ENCODE measurements around the gene PLAGL1. TPM values are rescaled to one million over a fixed set of nuclear protein-coding genes. Genes with fewer than 3 reads are reported as not detected.

The PLAGL1 gene
- total RNA-seq, 6 experiments from 2014 or later = 0.74 to 3.2 (median 1.6) TPM

DNA sequence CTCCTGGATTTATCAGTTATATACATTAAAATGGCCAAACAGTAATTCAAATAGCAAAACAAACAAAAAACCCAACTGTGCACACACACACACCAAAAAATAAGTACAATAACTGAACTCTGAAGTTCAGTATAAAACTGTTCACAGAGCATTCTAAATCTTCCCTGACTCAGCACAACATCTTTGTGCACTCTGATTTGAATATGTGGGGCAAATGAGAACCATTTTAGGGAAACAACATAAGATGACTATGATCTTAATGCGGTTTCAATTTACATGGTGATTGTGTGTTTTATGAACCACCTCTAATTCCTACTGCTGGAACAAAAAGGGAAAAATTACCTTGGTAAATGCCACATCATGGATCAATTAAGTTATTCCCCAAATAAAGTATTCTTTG, 41.7 kb downstream of the PLAGL1 start:
- WGBS (ENCODE audit: insufficient coverage, low coverage, low lambda C conversion rate, missing lambda C conversion rate) = 69% methylated on average over 1 of the region's 1 CpG
- TF ChIP-seq POLR2A (IDR thresholded peaks at IDR 0.05) = no peak
- TF ChIP-seq, protein P1, sequence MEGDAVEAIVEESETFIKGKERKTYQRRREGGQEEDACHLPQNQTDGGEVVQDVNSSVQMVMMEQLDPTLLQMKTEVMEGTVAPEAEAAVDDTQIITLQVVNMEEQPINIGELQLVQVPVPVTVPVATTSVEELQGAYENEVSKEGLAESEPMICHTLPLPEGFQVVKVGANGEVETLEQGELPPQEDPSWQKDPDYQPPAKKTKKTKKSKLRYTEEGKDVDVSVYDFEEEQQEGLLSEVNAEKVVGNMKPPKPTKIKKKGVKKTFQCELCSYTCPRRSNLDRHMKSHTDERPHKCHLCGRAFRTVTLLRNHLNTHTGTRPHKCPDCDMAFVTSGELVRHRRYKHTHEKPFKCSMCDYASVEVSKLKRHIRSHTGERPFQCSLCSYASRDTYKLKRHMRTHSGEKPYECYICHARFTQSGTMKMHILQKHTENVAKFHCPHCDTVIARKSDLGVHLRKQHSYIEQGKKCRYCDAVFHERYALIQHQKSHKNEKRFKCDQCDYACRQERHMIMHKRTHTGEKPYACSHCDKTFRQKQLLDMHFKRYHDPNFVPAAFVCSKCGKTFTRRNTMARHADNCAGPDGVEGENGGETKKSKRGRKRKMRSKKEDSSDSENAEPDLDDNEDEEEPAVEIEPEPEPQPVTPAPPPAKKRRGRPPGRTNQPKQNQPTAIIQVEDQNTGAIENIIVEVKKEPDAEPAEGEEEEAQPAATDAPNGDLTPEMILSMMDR (IDR thresholded peaks at IDR 0.05) = no peak
- ATAC-seq (no peak), DNase-seq (no peak)
- no peaks in the 10 kb centered on the region for H3K36me3 ChIP-seq
- H3K4me3 ChIP-seq = no peak overlapping the region
- no peaks in the 10 kb centered on the region for H3K4me1 ChIP-seq
- H3K9me3 ChIP-seq = no peaks in the 10 kb centered on the region
- intact Hi-C loops (cut with DNase I) = no loop called here
- H3K27me3 ChIP-seq = no peaks in the 10 kb centered on the region
- no peak overlapping the region for H3K27ac ChIP-seq

- Histone ChIP-seq H3K36me3 (no peaks in the 10 kb centered on the region), H3K27me3 (no peaks in the 10 kb centered on the region), H3K9me3 (no peaks in the 10 kb centered on the region), H3K4me3 (no peak overlapping the region), H3K27ac (no peak overlapping the region), H3K4me1 (no peaks in the 10 kb centered on the region)
- TF ChIP-seq POLR2A (IDR thresholded peaks at IDR 0.05) = no peak
- TF ChIP-seq, protein P1 (IDR thresholded peaks at IDR 0.05) = no peak
- DNase-seq (no peak), ATAC-seq (peak in 3 of 4 donors; percentile 28 to 42 (median 40))
- intact Hi-C loops (cut with DNase I) = no loop called here
- 49% methylated on average over 5 of the region's 6 CpGs for WGBS (ENCODE audit: insufficient coverage, low coverage, low lambda C conversion rate, missing lambda C conversion rate)
Measured at GRCh38 chr6:143965503-143966171, 42.4 kb downstream of the PLAGL1 start.

- no peaks in the 10 kb centered on the region for H3K27me3 ChIP-seq
- H3K4me1 ChIP-seq = no peaks in the 10 kb centered on the region
- no peak overlapping the region for H3K4me3 ChIP-seq
- WGBS (ENCODE audit: insufficient coverage, low coverage, low lambda C conversion rate, missing lambda C conversion rate) = 9% methylated on average over 4 of the region's 6 CpGs
- ATAC-seq = no peak
- intact Hi-C loops (cut with DNase I) = no loop called here
- TF ChIP-seq, protein P1 (IDR thresholded peaks at IDR 0.05) = no peak
- TF ChIP-seq POLR2A (IDR thresholded peaks at IDR 0.05) = no peak
- no peak for DNase-seq
- H3K36me3 ChIP-seq = no peaks in the 10 kb centered on the region
- H3K27ac ChIP-seq = no peak overlapping the region
- H3K9me3 ChIP-seq = no peaks in the 10 kb centered on the region
Measured at GRCh38 chr6:143964674-143965081, 43.4 kb downstream of the PLAGL1 start.

- no peak for ATAC-seq
- Histone ChIP-seq H3K27ac (no peak overlapping the region), H3K9me3 (no peaks in the 10 kb centered on the region), H3K4me1 (no peaks in the 10 kb centered on the region), H3K4me3 (no peak overlapping the region), H3K27me3 (no peaks in the 10 kb centered on the region), H3K36me3 (no peaks in the 10 kb centered on the region)
- intact Hi-C loops (cut with DNase I) = no loop called here
- WGBS (ENCODE audit: insufficient coverage, low coverage, low lambda C conversion rate, missing lambda C conversion rate) = 59% methylated on average over 7 of the region's 7 CpGs
- no peak for DNase-seq
- TF ChIP-seq POLR2A (IDR thresholded peaks at IDR 0.05) = no peak
- TF ChIP-seq, protein P1 (IDR thresholded peaks at IDR 0.05) = no peak
Measured at GRCh38 chr6:143963158-143963919, 44.7 kb downstream of the PLAGL1 start.
